Measurements from ENCODE around the gene OR7D2.

OR7D2 gene

DNA sequence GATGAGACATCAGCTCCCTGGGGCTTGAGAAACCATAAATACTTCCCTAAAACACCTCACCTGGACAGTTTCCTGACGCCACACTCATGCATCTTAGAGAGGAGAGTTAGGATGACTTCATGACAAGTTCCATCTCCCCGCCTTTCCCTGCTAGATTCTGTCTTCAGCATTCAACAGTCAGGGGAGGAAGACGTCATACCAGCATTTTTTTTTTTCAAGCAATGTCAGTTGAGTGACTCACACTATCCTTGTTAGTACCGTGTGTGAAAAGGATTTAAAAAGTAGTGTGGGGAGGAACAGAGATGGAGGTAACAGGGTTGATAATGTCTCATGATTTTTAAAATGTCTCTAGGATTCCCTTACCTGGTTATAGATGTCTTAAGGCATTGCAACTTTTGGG is at the start of gene OR7D2:
Gene OR7D2, plus strand, starts transcription at position 79 of the 400 bp plus-strand sequence. CDS start 6,803 bp downstream, outside the sequence.
- Histone ChIP-seq H3K79me2 (ENCODE audit: insufficient read depth, low read length) (no peaks in the 10 kb centered on the region), H3K27me3 (ENCODE audit: low read length) (no peaks in the 10 kb centered on the region), H3F3A (ENCODE audit: insufficient read depth) (no peaks in the 10 kb centered on the region), H3K9me2 (replicated peaks; ENCODE audit: insufficient read depth, low read length) (no peaks in the 10 kb centered on the region), H2AFZ (ENCODE audit: low read depth, low read length, severe bottlenecking) (no peak within 1 kb of the TSS), H3K9me3 (ENCODE audit: insufficient read depth, low read length) (no peaks in the 10 kb centered on the region), H3K4me3 (ENCODE audit: insufficient read depth, low read length, poor library complexity, severe bottlenecking) (no peak within 1 kb of the TSS), H3K9ac (ENCODE audit: low read length) (no peak within 1 kb of the TSS), H4K20me1 (ENCODE audit: low read depth, low read length) (no peaks in the 10 kb centered on the region), H3K36me3 (ENCODE audit: low read length) (no peaks in the 10 kb centered on the region), H3K27ac (ENCODE audit: low read depth, low read length) (no peak within 1 kb of the TSS), H3K4me2 (ENCODE audit: low read depth, low read length, poor library complexity, severe bottlenecking) (no peak within 1 kb of the TSS)
- TF ChIP-seq EZH2phosphoT487 (conservative IDR thresholded peaks at IDR 0.05; ENCODE audit: low read length), result no peak
- TF ChIP-seq, protein P1, sequence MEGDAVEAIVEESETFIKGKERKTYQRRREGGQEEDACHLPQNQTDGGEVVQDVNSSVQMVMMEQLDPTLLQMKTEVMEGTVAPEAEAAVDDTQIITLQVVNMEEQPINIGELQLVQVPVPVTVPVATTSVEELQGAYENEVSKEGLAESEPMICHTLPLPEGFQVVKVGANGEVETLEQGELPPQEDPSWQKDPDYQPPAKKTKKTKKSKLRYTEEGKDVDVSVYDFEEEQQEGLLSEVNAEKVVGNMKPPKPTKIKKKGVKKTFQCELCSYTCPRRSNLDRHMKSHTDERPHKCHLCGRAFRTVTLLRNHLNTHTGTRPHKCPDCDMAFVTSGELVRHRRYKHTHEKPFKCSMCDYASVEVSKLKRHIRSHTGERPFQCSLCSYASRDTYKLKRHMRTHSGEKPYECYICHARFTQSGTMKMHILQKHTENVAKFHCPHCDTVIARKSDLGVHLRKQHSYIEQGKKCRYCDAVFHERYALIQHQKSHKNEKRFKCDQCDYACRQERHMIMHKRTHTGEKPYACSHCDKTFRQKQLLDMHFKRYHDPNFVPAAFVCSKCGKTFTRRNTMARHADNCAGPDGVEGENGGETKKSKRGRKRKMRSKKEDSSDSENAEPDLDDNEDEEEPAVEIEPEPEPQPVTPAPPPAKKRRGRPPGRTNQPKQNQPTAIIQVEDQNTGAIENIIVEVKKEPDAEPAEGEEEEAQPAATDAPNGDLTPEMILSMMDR (IDR thresholded peaks at IDR 0.05; ENCODE audit: insufficient read depth, low read length, poor library complexity, severe bottlenecking), result no peak

DNA sequence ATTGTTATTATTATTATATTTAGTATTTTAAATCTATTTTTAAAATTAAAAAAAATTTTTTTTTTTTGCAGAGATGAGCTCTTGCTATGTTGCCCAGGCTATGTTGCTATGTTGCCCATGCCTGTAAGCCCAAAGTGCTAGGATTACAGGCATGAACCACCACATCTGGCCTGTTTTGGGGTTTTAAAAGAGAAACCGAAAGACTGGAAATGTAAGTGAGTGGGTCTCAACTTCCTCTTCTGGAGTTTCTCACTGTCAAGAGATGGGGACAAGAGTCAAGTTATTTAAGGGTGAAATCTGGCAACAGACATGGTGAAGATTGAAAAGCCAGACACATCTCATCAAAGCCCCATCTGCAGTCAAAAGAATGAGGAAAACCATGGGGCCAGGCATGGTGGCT is 47.8 kb upstream of the OR7D2 start:
- H3K9me3 ChIP-seq (ENCODE audit: insufficient read depth, low read length), result no peaks in the 10 kb centered on the region
- H3K36me3 ChIP-seq (ENCODE audit: low read length), result no peaks in the 10 kb centered on the region
- H3K9me2 ChIP-seq (replicated peaks; ENCODE audit: insufficient read depth, low read length), result no peaks in the 10 kb centered on the region
- TF ChIP-seq, protein P1 (IDR thresholded peaks at IDR 0.05; ENCODE audit: insufficient read depth, low read length, poor library complexity, severe bottlenecking), result no peak
- no peak for TF ChIP-seq EZH2phosphoT487 (conservative IDR thresholded peaks at IDR 0.05; ENCODE audit: low read length)
- H3K9ac ChIP-seq (ENCODE audit: low read length), result no peak overlapping the region
- no peak overlapping the region for H3K4me2 ChIP-seq (ENCODE audit: low read depth, low read length, poor library complexity, severe bottlenecking)
- no peaks in the 10 kb centered on the region for H3K27me3 ChIP-seq (ENCODE audit: low read length)
- no peak overlapping the region for H3K27ac ChIP-seq (ENCODE audit: low read depth, low read length)
- no peaks in the 10 kb centered on the region for H3F3A ChIP-seq (ENCODE audit: insufficient read depth)
- no peaks in the 10 kb centered on the region for H3K79me2 ChIP-seq (ENCODE audit: insufficient read depth, low read length)
- no peaks in the 10 kb centered on the region for H4K20me1 ChIP-seq (ENCODE audit: low read depth, low read length)
- no peak overlapping the region for H3K4me3 ChIP-seq (ENCODE audit: insufficient read depth, low read length, poor library complexity, severe bottlenecking)
- no peak overlapping the region for H2AFZ ChIP-seq (ENCODE audit: low read depth, low read length, severe bottlenecking)

DNA sequence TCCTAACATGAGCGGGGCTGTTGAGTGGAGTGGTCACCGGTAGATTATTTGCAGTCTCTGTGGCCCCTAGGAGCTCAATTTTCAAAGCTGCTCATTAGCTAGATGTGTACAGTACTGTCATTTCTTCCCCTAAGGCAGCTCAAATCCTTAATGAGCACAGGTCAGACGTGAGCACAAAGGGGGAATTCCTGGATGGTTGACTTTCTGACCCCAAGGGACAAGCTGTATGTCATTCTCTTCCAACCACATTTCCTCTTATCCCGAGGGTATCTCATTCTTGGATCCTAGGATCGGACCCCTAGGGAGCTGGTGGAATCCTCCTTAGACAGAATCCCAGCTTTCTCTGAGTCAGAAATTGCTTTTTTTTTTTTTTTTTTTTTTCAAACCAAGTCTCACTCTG is 46.4 kb upstream of the OR7D2 start:
- Histone ChIP-seq H2AFZ (ENCODE audit: low read depth, low read length, severe bottlenecking) (no peak overlapping the region), H3K36me3 (ENCODE audit: low read length) (no peaks in the 10 kb centered on the region), H4K20me1 (ENCODE audit: low read depth, low read length) (no peaks in the 10 kb centered on the region), H3K9me3 (ENCODE audit: insufficient read depth, low read length) (no peaks in the 10 kb centered on the region), H3K9ac (ENCODE audit: low read length) (no peak overlapping the region), H3K9me2 (replicated peaks; ENCODE audit: insufficient read depth, low read length) (no peaks in the 10 kb centered on the region), H3F3A (ENCODE audit: insufficient read depth) (no peaks in the 10 kb centered on the region), H3K79me2 (ENCODE audit: insufficient read depth, low read length) (no peaks in the 10 kb centered on the region), H3K4me3 (ENCODE audit: insufficient read depth, low read length, poor library complexity, severe bottlenecking) (no peak overlapping the region), H3K27ac (ENCODE audit: low read depth, low read length) (no peak overlapping the region), H3K4me2 (ENCODE audit: low read depth, low read length, poor library complexity, severe bottlenecking) (no peak overlapping the region), H3K27me3 (ENCODE audit: low read length) (no peaks in the 10 kb centered on the region)
- no peak for TF ChIP-seq EZH2phosphoT487 (conservative IDR thresholded peaks at IDR 0.05; ENCODE audit: low read length)
- TF ChIP-seq, protein P1 (IDR thresholded peaks at IDR 0.05; ENCODE audit: insufficient read depth, low read length, poor library complexity, severe bottlenecking), result no peak

Data from SU-DHL-6 (cell line).